HL-60 (cell line): ENCODE results near the gene KCNE1.
A peak's percentile ranks its signal among the peaks of the same experiment; 100 is the strongest.

ENCODE experiments used
- DNase-seq, 2 experiments: peaks; one replicate each; pipeline ENCODE4 v3.0.0-alpha.2; 2010 to 2020; ENCODE audit warnings: low read depth in 1 of 2, low spot score in 1 of 2
- H3K27ac ChIP-seq: fragments of 250-450 bp; sonication (Bioruptor Pico); replicated peaks from 2 replicates; pipeline ENCODE4 v1.5.1; 2020; ENCODE audit warnings: mild to moderate bottlenecking, moderate library complexity
- H3K27me3 ChIP-seq: fragments of 250-450 bp; sonication (Bioruptor Pico); 2 replicates; pipeline ENCODE4 v1.5.1; 2021; ENCODE audit warnings: mild to moderate bottlenecking, moderate library complexity; ENCODE audit not compliant: insufficient read depth, poor library complexity, severe bottlenecking
- H3K4me3 ChIP-seq: replicated peaks from 2 replicates; pipeline ENCODE4 v1.5.1; 2011; ENCODE audit warnings: mild to moderate bottlenecking, control low read depth, low read length; ENCODE audit not compliant: insufficient read depth
- GABPA ChIP-seq: IDR thresholded peaks from 2 replicates; pipeline ENCODE4 v1.6.1; 2012; ENCODE audit warnings: low read depth
- POLR2AphosphoS5 ChIP-seq: IDR thresholded peaks from 2 replicates; pipeline ENCODE4 v1.6.1; 2012; ENCODE audit warnings: low read depth
- SPI1 ChIP-seq: IDR thresholded peaks from 2 replicates; pipeline ENCODE4 v1.6.1; 2012; ENCODE audit warnings: low read depth, mild to moderate bottlenecking, borderline replicate concordance
- long read RNA-seq: library from polyadenylated mRNA; unstranded; transcript quantifications from one replicate; pipeline ENCODE4 v2.0.0, GENCODE V29; 2020
- TF ChIP-seq, protein P1 (sequence below): IDR thresholded peaks from 2 replicates; pipeline ENCODE4 v1.6.1; 2012; ENCODE audit warnings: low read depth; ENCODE audit not compliant: insufficient replicate concordance
- TF ChIP-seq, protein P2 (sequence below): IDR thresholded peaks from one replicate; pipeline ENCODE4 v1.5.1; 2011; ENCODE audit warnings: low read length, control low read depth, inconsistent platforms; ENCODE audit not compliant: insufficient read depth

The KCNE1 gene
- long read RNA-seq: 0 reads

DNA sequence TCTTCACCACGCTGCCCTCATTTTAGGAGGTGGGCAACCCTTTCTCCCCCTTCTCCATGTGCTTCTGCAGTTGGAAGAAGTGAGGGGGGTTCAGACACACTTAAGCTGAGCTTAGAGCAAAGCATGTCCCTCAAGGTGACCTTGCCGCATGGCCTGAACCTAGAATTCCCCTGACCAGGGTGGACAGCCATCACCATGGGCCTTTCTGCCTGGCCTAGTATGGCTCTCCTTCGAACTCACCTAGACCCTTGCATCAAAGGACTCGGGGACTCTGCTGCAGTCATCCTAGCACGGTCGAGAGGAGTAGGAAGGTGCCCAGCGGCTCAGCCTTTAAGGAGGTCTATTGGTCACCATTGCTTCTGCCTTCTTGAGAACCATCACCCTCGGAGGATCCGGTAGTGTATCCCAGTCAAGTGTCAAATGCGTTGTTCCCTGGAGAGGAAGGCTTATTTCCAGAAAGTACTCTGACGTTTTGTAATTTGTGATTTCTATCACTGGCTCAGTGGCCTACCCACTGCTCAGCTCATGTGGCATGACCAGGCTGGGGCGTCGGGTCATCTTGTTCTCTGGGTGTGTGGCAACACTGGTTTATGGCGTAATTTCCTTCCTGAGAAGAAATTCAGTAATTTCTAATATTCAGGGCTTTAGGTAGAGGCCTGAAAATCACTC is at the start of gene KCNE1:
KCNE1 (minus strand) TSS at position 424 of the 669 bp plus-strand sequence. CDS start 62,576 bp downstream, outside the sequence.
- Histone ChIP-seq H3K4me3 (peak within 1 kb of the TSS; percentile 6; the same call in 1 of the 2 replicates), H3K27me3 (no peaks in the 10 kb centered on the region), H3K27ac (peak within 1 kb of the TSS; percentile 65)
- peak; percentile 93 to 94 for DNase-seq
- TF ChIP-seq GABPA: no peak
- no peak for TF ChIP-seq POLR2AphosphoS5
- TF ChIP-seq, protein P1, sequence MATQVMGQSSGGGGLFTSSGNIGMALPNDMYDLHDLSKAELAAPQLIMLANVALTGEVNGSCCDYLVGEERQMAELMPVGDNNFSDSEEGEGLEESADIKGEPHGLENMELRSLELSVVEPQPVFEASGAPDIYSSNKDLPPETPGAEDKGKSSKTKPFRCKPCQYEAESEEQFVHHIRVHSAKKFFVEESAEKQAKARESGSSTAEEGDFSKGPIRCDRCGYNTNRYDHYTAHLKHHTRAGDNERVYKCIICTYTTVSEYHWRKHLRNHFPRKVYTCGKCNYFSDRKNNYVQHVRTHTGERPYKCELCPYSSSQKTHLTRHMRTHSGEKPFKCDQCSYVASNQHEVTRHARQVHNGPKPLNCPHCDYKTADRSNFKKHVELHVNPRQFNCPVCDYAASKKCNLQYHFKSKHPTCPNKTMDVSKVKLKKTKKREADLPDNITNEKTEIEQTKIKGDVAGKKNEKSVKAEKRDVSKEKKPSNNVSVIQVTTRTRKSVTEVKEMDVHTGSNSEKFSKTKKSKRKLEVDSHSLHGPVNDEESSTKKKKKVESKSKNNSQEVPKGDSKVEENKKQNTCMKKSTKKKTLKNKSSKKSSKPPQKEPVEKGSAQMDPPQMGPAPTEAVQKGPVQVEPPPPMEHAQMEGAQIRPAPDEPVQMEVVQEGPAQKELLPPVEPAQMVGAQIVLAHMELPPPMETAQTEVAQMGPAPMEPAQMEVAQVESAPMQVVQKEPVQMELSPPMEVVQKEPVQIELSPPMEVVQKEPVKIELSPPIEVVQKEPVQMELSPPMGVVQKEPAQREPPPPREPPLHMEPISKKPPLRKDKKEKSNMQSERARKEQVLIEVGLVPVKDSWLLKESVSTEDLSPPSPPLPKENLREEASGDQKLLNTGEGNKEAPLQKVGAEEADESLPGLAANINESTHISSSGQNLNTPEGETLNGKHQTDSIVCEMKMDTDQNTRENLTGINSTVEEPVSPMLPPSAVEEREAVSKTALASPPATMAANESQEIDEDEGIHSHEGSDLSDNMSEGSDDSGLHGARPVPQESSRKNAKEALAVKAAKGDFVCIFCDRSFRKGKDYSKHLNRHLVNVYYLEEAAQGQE: no peak
- no peak for TF ChIP-seq SPI1
- TF ChIP-seq, protein P2, sequence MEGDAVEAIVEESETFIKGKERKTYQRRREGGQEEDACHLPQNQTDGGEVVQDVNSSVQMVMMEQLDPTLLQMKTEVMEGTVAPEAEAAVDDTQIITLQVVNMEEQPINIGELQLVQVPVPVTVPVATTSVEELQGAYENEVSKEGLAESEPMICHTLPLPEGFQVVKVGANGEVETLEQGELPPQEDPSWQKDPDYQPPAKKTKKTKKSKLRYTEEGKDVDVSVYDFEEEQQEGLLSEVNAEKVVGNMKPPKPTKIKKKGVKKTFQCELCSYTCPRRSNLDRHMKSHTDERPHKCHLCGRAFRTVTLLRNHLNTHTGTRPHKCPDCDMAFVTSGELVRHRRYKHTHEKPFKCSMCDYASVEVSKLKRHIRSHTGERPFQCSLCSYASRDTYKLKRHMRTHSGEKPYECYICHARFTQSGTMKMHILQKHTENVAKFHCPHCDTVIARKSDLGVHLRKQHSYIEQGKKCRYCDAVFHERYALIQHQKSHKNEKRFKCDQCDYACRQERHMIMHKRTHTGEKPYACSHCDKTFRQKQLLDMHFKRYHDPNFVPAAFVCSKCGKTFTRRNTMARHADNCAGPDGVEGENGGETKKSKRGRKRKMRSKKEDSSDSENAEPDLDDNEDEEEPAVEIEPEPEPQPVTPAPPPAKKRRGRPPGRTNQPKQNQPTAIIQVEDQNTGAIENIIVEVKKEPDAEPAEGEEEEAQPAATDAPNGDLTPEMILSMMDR: no peak

DNA sequence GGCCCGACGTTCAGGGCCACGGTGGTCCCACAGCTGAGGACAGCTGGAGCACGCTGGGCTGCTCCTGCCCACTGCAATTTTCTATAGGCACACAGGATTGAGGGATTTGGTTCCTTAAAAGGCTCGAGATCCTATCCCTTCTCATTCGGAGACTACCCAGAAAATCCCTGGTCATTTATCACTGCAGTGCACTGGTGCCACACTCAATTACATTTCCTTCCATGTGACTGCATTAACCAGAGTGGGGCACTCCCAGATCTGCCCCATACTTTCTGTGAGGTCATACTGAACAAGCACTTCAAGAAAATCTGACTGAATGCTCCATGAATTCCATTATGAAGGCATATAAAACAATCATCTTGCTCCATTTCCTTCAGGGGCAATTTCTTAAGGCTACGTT is 49.8 kb upstream of the KCNE1 start:
- TF ChIP-seq POLR2AphosphoS5 (no peak), GABPA (no peak), SPI1 (no peak)
- TF ChIP-seq, protein P1: no peak
- TF ChIP-seq, protein P2: no peak
- Histone ChIP-seq H3K27ac (no peak overlapping the region), H3K4me3 (no peak overlapping the region), H3K27me3 (no peaks in the 10 kb centered on the region)
- no peak for DNase-seq

DNA sequence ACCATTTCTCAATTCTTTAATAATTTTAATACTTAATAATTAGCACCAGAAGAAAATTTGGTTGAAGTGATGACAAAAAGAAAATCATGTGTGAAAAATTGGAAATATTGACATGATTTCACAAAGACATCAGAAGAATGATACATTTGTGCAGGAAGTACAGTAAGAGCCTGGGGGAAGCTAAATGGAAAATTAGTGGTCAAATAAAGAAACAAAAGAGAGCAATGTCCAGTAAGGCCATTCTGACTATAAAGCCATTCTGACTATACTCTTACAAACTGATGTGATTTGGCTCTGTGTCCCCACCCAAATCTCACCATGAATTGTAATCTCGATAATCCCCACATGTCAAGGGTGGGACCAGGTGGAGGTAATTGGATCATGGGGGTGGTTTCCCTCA is 48.6 kb upstream of the KCNE1 start:
- Histone ChIP-seq H3K27me3 (no peaks in the 10 kb centered on the region), H3K27ac (no peak overlapping the region), H3K4me3 (no peak overlapping the region)
- TF ChIP-seq, protein P2: no peak
- TF ChIP-seq, protein P1: no peak
- TF ChIP-seq GABPA: no peak
- no peak for TF ChIP-seq POLR2AphosphoS5
- TF ChIP-seq SPI1: no peak
- no peak for DNase-seq
